Peyer's patch (tissue), 4 donors: ENCODE measurements around the gene SLC25A29.

Experiments
- CTCF ChIP-seq, 6 experiments: fragments of 450-650 bp in 4 of 6; fragments of 200-600 bp in 2 of 6; sonication (generic) in 1 of 6; IDR thresholded peaks; one replicate each; pipeline ENCODE4 v1.5.1; 2017 to 2019; ENCODE audit warnings: antibody characterized with exemption in 6 of 6, mild to moderate bottlenecking in 3 of 6, moderate library complexity in 1 of 6
- POLR2A ChIP-seq, 2 donors: fragments of 450-650 bp; IDR thresholded peaks; one replicate each; pipeline ENCODE4 v1.5.1; 2017; ENCODE audit warnings: antibody characterized with exemption in 2 of 2, mild to moderate bottlenecking in 2 of 2, moderate library complexity in 2 of 2

- TF ChIP-seq CTCF (IDR thresholded peaks at IDR 0.05) (no peak), POLR2A (IDR thresholded peaks at IDR 0.05) (no peak)
Measured at GRCh38 chr14:100325958-100326357, 19.7 kb upstream of the SLC25A29 start.
